RWPE2 (cell line): Measurements from ENCODE around the gene DNAJC6.
"Not testable (repeated sequence)": the region's sequence is repeated elsewhere in the genome, so short reads cannot be mapped to it uniquely, and the experiment has no call there.

Experiments
- ATAC-seq: fragments of 200-7000 bp; cut with Tn5 transposase; 3 replicates; pipeline ENCODE4 v1.9.1; 2021; ENCODE audit warnings: low read depth
- DNase-seq: peaks from one replicate; pipeline ENCODE4 v3.0.0-alpha.2; 2020; ENCODE audit warnings: low spot score
- H3K27ac ChIP-seq: fragments of 450-650 bp; 2 replicates; pipeline ENCODE4 v1.5.1; 2017; ENCODE audit warnings: mild to moderate bottlenecking; ENCODE audit not compliant: poor library complexity, severe bottlenecking
- H3K27me3 ChIP-seq: fragments of 250-450 bp; sonication (Bioruptor Pico); 2 replicates; pipeline ENCODE4 v1.5.1; 2021; ENCODE audit warnings: mild to moderate bottlenecking, moderate library complexity; ENCODE audit not compliant: insufficient read depth, poor library complexity, severe bottlenecking
- H3K36me3 ChIP-seq: fragments of 250-450 bp; sonication (Bioruptor Pico); 2 replicates; pipeline ENCODE4 v1.5.1; 2020; ENCODE audit warnings: low read depth, mild to moderate bottlenecking, moderate library complexity
- H3K4me1 ChIP-seq: fragments of 250-450 bp; sonication (Bioruptor Pico); 2 replicates; pipeline ENCODE4 v1.5.1; 2021; ENCODE audit warnings: mild to moderate bottlenecking, moderate library complexity; ENCODE audit not compliant: insufficient read depth, poor library complexity, severe bottlenecking
- H3K4me3 ChIP-seq: fragments of 250-450 bp; sonication (Bioruptor Pico); 2 replicates; pipeline ENCODE4 v1.5.1; 2021; ENCODE audit warnings: mild to moderate bottlenecking, moderate library complexity; ENCODE audit not compliant: severe bottlenecking
- H3K9me3 ChIP-seq: fragments of 250-450 bp; sonication (Bioruptor Pico); 2 replicates; pipeline ENCODE4 v1.5.1; 2021; ENCODE audit warnings: mild to moderate bottlenecking, moderate library complexity; ENCODE audit not compliant: severe bottlenecking
- CTCF ChIP-seq: fragments of 450-650 bp; IDR thresholded peaks from one replicate; pipeline ENCODE4 v1.5.1; 2017; ENCODE audit warnings: mild to moderate bottlenecking, moderate library complexity; ENCODE audit not compliant: poor library complexity, severe bottlenecking

DNAJC6 gene

GRCh38 chr1:65278376-65279069 lies 30.8 kb upstream of the DNAJC6 start:
- DNase-seq = no peak
- no peaks in the 10 kb centered on the region for H3K36me3 ChIP-seq
- no peaks in the 10 kb centered on the region for H3K9me3 ChIP-seq
- no peaks in the 10 kb centered on the region for H3K4me1 ChIP-seq
- H3K27ac ChIP-seq = no peak overlapping the region
- H3K27me3 ChIP-seq = no peaks in the 10 kb centered on the region
- no peak for TF ChIP-seq CTCF
- no peak overlapping the region for H3K4me3 ChIP-seq
- ATAC-seq = no peak

GRCh38 chr1:65279070-65279779 lies 30.1 kb upstream of the DNAJC6 start:
- H3K4me1 ChIP-seq = no peaks in the 10 kb centered on the region
- no peak overlapping the region for H3K4me3 ChIP-seq
- DNase-seq = no peak

GRCh38 chr1:65281846-65282245 lies 27.5 kb upstream of the DNAJC6 start:
- Histone ChIP-seq H3K4me1 (no peaks in the 10 kb centered on the region), H3K27me3 (no peaks in the 10 kb centered on the region), H3K9me3 (no peaks in the 10 kb centered on the region), H3K4me3 (no peak overlapping the region), H3K36me3 (no peaks in the 10 kb centered on the region), H3K27ac (no peak overlapping the region)
- no peak for ATAC-seq
- no peak for DNase-seq
- no peak for TF ChIP-seq CTCF

More at GRCh38 chr1:65279070-65279779, 30.1 kb upstream of the DNAJC6 start:
- ATAC-seq = no peak
- H3K36me3 ChIP-seq = no peaks in the 10 kb centered on the region
- H3K9me3 ChIP-seq = no peaks in the 10 kb centered on the region
- TF ChIP-seq CTCF = no peak
- no peaks in the 10 kb centered on the region for H3K27me3 ChIP-seq
- H3K27ac ChIP-seq = no peak overlapping the region

- H3K27me3 ChIP-seq = no peaks in the 10 kb centered on the region
- no peak for TF ChIP-seq CTCF
- no peaks in the 10 kb centered on the region for H3K4me1 ChIP-seq
- H3K27ac ChIP-seq = no peak overlapping the region
- H3K4me3 ChIP-seq = no peak overlapping the region
- ATAC-seq = no peak
- DNase-seq = no peak
- no peaks in the 10 kb centered on the region for H3K36me3 ChIP-seq
- no peaks in the 10 kb centered on the region for H3K9me3 ChIP-seq
These were observed 25.1 kb upstream of the DNAJC6 start for GRCh38 chr1:65284229-65284628.

GRCh38 chr1:65289449-65289848 lies 19.9 kb upstream of the DNAJC6 start:
- H3K27me3 ChIP-seq = no peaks in the 10 kb centered on the region
- ATAC-seq (no peak), DNase-seq (no peak)
- TF ChIP-seq CTCF = no peak
- H3K4me1 ChIP-seq = no peaks in the 10 kb centered on the region
- no peak overlapping the region for H3K27ac ChIP-seq
- no peaks in the 10 kb centered on the region for H3K9me3 ChIP-seq
- no peak overlapping the region for H3K4me3 ChIP-seq
- H3K36me3 ChIP-seq = no peaks in the 10 kb centered on the region

- not testable (repeated sequence) for ATAC-seq, H3K27me3 ChIP-seq, H3K9me3 ChIP-seq, H3K4me1 ChIP-seq, DNase-seq, H3K4me3 ChIP-seq, H3K36me3 ChIP-seq, H3K27ac ChIP-seq
These were observed 17.5 kb upstream of the DNAJC6 start for GRCh38 chr1:65291818-65292217.
